Neural cell (in vitro differentiated cells): ENCODE measurements around the gene UCK1. TPM values are rescaled to one million over a fixed set of nuclear protein-coding genes. Genes with fewer than 3 reads are reported as not detected.

Experiments used
- H2AFZ ChIP-seq: fragments of 200-600, 300-800 bp; sonication (generic), shearing (Covaris generic); 2 replicates; pipeline ENCODE4 v1.6.0; 2014; ENCODE audit warnings: low read depth, mild to moderate bottlenecking, antibody characterized with exemption, low read length, moderate library complexity
- H3F3A ChIP-seq: fragments of 200-600 bp; shearing (Covaris generic); 2 replicates; pipeline ENCODE4 v1.6.1; 2016; ENCODE audit warnings: mild to moderate bottlenecking, moderate library complexity, mixed read lengths, antibody characterized with exemption, low read length; ENCODE audit not compliant: insufficient read depth, poor library complexity, severe bottlenecking
- H3K27ac ChIP-seq: fragments of 200-600, 300-800 bp; sonication (generic), shearing (Covaris generic); 2 replicates; pipeline ENCODE4 v1.5.1; 2014; ENCODE audit warnings: mild to moderate bottlenecking, low read length, moderate library complexity
- H3K27me3 ChIP-seq: fragments of 300-800, 200-600 bp; sonication (generic), shearing (Covaris generic); 2 replicates; pipeline ENCODE4 v1.6.0; 2014; ENCODE audit warnings: mild to moderate bottlenecking, low read depth, low read length, moderate library complexity; ENCODE audit not compliant: insufficient read depth
- H3K36me3 ChIP-seq: fragments of 300-800, 200-600 bp; sonication (generic), shearing (Covaris generic); 2 replicates; pipeline ENCODE4 v1.5.1; 2014; ENCODE audit warnings: mild to moderate bottlenecking, antibody characterized with exemption, low read length, moderate library complexity; ENCODE audit not compliant: insufficient read depth
- H3K4me2 ChIP-seq: fragments of 300-800, 200-600 bp; sonication (generic), shearing (Covaris generic); 2 replicates; pipeline ENCODE4 v1.6.0; 2014; ENCODE audit warnings: mild to moderate bottlenecking, low read length
- H3K4me3 ChIP-seq: fragments of 300-800, 200-600 bp; sonication (generic), shearing (Covaris generic); 2 replicates; pipeline ENCODE4 v1.5.1; 2014; ENCODE audit warnings: mild to moderate bottlenecking, low read length, moderate library complexity
- H3K79me2 ChIP-seq: fragments of 200-600 bp; shearing (Covaris generic); replicated peaks from 2 replicates; pipeline ENCODE4 v1.6.0; 2014; ENCODE audit warnings: mild to moderate bottlenecking, low read length, moderate library complexity; ENCODE audit not compliant: insufficient read depth
- H3K9ac ChIP-seq: fragments of 300-800, 200-600 bp; sonication (generic), shearing (Covaris generic); 2 replicates; pipeline ENCODE4 v1.6.1; 2016; ENCODE audit warnings: mild to moderate bottlenecking, low read length, mixed read lengths
- H3K9me2 ChIP-seq: fragments of 200-600 bp; shearing (Covaris generic); 2 replicates; pipeline ENCODE4 v1.6.1; 2016; ENCODE audit warnings: mild to moderate bottlenecking, low read length, mixed read lengths; ENCODE audit not compliant: insufficient read depth
- H3K9me3 ChIP-seq: fragments of 200-600, 300-800 bp; sonication (generic), shearing (Covaris generic); 2 replicates; pipeline ENCODE4 v1.6.1; 2016; ENCODE audit warnings: mild to moderate bottlenecking, mixed run types, low read length, moderate library complexity, mixed read lengths
- H4K20me1 ChIP-seq: fragments of 200-600 bp; shearing (Covaris generic); 2 replicates; pipeline ENCODE4 v1.6.1; 2016; ENCODE audit warnings: mild to moderate bottlenecking, mixed run types; ENCODE audit not compliant: insufficient read depth
- EP300 ChIP-seq: fragments of 450-650 bp; conservative IDR thresholded peaks from 2 replicates; pipeline ENCODE4 v1.6.1; 2014; ENCODE audit warnings: antibody characterized with exemption, mild to moderate bottlenecking, moderate library complexity; ENCODE audit not compliant: poor library complexity, severe bottlenecking
- EZH2 ChIP-seq: fragments of 200-600, 300-800 bp; shearing (Covaris generic), sonication (generic); IDR thresholded peaks from 2 replicates; pipeline ENCODE4 v1.6.1; 2014; ENCODE audit warnings: antibody characterized with exemption, low read length, borderline replicate concordance, mild to moderate bottlenecking; ENCODE audit not compliant: insufficient read depth, poor library complexity, severe bottlenecking
- MXI1 ChIP-seq: fragments of 450-650 bp; conservative IDR thresholded peaks from 2 replicates; pipeline ENCODE4 v1.6.1; 2014; ENCODE audit warnings: antibody characterized with exemption, mild to moderate bottlenecking; ENCODE audit not compliant: poor library complexity, severe bottlenecking
- POLR2AphosphoS5 ChIP-seq: IDR thresholded peaks from 2 replicates; pipeline ENCODE4 v1.6.1; 2012
- RAD21 ChIP-seq: fragments of 450-650 bp; conservative IDR thresholded peaks from 2 replicates; pipeline ENCODE4 v1.6.1; 2014; ENCODE audit warnings: antibody characterized with exemption, mild to moderate bottlenecking, moderate library complexity
- SMC3 ChIP-seq: fragments of 450-650 bp; conservative IDR thresholded peaks from 2 replicates; pipeline ENCODE4 v1.6.1; 2014; ENCODE audit warnings: antibody characterized with exemption, mild to moderate bottlenecking, moderate library complexity; ENCODE audit not compliant: poor library complexity
- TAF1 ChIP-seq: IDR thresholded peaks from 2 replicates; pipeline ENCODE4 v1.6.1; 2012; ENCODE audit warnings: low read depth
- polyA plus RNA-seq: library from polyadenylated mRNA; depleted of rRNA; stranded (reverse); fragments of >200 nt; gene quantifications from 2 replicates; pipeline ENCODE4 v1.2.3, GENCODE V29; 2014
- TF ChIP-seq, protein P1 (sequence below): IDR thresholded peaks from 2 replicates; pipeline ENCODE4 v1.6.1; 2012; ENCODE audit warnings: borderline replicate concordance
- TF ChIP-seq, protein P2 (sequence below): fragments of 450-650 bp; IDR thresholded peaks from 2 replicates; pipeline ENCODE4 v1.5.1; 2014; ENCODE audit warnings: antibody characterized with exemption, mild to moderate bottlenecking, moderate library complexity; ENCODE audit not compliant: poor library complexity, severe bottlenecking

The UCK1 gene
- polyA plus RNA-seq, 1 donor from 2014 or later, result 45.9 TPM

DNA sequence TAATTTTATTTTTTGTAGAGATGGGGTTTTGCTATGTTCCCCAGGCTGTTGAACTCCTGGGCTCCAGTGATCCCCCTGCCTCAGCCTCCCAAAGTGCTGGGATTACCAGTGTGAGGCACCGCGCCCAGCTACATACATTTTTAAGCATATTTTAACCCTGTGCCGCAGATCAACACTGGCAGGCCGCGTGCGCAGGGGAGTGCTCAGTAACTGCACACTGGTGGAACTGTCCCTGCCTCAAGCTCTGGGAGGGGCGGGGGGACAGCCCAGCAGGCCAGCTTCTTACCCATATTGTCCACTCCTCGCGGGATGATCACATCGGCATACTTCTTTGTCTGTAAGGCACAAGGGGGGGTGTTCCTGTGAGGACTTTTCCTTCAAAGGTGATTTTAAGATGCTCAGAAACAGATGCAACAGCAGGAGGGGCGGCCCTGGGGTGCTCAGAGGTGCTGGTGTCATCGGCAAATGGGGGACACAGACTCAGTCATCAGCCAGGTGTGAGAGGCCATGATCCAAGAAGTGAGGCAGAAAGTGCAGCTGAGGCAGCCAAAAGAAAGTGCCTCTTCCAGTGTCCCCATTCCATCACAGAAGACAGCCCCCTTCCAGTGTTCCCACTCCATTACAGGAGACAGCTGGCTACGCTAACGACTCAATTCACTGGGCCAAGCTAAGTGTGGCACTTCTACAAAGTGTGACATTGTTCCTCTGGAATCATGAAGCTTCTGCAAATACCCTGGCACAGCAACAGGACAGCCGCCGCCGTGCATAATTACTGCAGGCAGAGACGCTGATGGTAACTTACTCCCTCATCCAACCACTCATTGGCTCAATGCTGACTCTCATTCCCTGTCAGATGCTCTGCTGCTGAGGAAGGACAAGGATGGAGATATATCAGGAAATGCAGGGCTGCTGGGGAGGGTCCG lies 5.2 kb downstream of the UCK1 start:
- H3K4me2 ChIP-seq, result no peak overlapping the region
- peaks cover 3% of the 10 kb centered on the region for H3K79me2 ChIP-seq
- no peaks in the 10 kb centered on the region for H3K9me3 ChIP-seq
- H3K36me3 ChIP-seq, result peaks cover 9% of the 10 kb centered on the region
- no peak overlapping the region for H2AFZ ChIP-seq
- H3K27ac ChIP-seq, result no peak overlapping the region
- no peaks in the 10 kb centered on the region for H4K20me1 ChIP-seq
- H3K4me3 ChIP-seq, result no peak overlapping the region
- no peak for TF ChIP-seq SMC3
- TF ChIP-seq TAF1, result no peak
- TF ChIP-seq MXI1, result no peak
- TF ChIP-seq, protein P1, sequence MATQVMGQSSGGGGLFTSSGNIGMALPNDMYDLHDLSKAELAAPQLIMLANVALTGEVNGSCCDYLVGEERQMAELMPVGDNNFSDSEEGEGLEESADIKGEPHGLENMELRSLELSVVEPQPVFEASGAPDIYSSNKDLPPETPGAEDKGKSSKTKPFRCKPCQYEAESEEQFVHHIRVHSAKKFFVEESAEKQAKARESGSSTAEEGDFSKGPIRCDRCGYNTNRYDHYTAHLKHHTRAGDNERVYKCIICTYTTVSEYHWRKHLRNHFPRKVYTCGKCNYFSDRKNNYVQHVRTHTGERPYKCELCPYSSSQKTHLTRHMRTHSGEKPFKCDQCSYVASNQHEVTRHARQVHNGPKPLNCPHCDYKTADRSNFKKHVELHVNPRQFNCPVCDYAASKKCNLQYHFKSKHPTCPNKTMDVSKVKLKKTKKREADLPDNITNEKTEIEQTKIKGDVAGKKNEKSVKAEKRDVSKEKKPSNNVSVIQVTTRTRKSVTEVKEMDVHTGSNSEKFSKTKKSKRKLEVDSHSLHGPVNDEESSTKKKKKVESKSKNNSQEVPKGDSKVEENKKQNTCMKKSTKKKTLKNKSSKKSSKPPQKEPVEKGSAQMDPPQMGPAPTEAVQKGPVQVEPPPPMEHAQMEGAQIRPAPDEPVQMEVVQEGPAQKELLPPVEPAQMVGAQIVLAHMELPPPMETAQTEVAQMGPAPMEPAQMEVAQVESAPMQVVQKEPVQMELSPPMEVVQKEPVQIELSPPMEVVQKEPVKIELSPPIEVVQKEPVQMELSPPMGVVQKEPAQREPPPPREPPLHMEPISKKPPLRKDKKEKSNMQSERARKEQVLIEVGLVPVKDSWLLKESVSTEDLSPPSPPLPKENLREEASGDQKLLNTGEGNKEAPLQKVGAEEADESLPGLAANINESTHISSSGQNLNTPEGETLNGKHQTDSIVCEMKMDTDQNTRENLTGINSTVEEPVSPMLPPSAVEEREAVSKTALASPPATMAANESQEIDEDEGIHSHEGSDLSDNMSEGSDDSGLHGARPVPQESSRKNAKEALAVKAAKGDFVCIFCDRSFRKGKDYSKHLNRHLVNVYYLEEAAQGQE, result no peak
- TF ChIP-seq, protein P2, sequence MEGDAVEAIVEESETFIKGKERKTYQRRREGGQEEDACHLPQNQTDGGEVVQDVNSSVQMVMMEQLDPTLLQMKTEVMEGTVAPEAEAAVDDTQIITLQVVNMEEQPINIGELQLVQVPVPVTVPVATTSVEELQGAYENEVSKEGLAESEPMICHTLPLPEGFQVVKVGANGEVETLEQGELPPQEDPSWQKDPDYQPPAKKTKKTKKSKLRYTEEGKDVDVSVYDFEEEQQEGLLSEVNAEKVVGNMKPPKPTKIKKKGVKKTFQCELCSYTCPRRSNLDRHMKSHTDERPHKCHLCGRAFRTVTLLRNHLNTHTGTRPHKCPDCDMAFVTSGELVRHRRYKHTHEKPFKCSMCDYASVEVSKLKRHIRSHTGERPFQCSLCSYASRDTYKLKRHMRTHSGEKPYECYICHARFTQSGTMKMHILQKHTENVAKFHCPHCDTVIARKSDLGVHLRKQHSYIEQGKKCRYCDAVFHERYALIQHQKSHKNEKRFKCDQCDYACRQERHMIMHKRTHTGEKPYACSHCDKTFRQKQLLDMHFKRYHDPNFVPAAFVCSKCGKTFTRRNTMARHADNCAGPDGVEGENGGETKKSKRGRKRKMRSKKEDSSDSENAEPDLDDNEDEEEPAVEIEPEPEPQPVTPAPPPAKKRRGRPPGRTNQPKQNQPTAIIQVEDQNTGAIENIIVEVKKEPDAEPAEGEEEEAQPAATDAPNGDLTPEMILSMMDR, result no peak
- no peak for TF ChIP-seq EZH2
- no peak for TF ChIP-seq POLR2AphosphoS5
- TF ChIP-seq RAD21, result no peak
- TF ChIP-seq EP300, result no peak
- H3K9me2 ChIP-seq, result no peaks in the 10 kb centered on the region
- H3K9ac ChIP-seq, result no peak overlapping the region
- H3K27me3 ChIP-seq, result no peaks in the 10 kb centered on the region
- H3F3A ChIP-seq, result no peaks in the 10 kb centered on the region

DNA sequence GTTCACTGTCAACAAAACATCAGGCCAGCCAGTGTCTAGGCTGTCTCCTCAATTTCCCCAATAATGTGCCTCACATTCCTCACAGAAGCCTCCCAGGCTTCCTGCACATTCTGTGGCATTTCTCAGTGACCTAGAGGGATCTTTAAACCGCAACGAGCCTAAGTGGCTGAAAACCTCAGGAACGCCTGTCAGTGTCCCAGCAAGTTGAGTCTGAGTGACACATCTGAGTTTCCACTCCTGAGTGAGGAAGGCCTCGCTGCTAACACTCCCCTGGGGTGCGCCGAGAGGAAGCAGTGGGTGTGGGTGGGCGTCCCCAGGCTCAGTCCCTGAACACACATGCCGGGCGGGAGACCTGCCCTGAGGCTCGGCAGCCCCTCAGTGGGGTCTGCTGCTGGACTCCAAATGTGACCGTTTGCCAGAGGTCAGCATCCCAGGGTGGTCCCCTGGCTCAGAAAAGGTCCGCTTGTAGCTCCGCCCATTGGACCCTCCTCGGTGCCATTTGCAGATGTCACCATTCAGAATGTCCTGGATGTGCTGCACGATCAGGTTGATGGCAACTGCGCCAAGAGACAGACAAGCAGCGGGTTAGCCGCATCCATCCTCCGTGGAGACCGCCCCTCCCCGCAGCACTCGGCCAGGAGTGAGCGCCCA lies 6.3 kb downstream of the UCK1 start:
- H3K4me2 ChIP-seq, result no peak overlapping the region
- TF ChIP-seq RAD21, result no peak
- TF ChIP-seq POLR2AphosphoS5, result no peak
- TF ChIP-seq, protein P2, result no peak
- TF ChIP-seq MXI1, result no peak
- TF ChIP-seq SMC3, result no peak
- no peak for TF ChIP-seq TAF1
- no peak for TF ChIP-seq EZH2
- TF ChIP-seq, protein P1, result no peak
- no peak for TF ChIP-seq EP300
- H3K36me3 ChIP-seq, result peaks cover 9% of the 10 kb centered on the region
- H2AFZ ChIP-seq, result no peak overlapping the region
- H3K27me3 ChIP-seq, result no peaks in the 10 kb centered on the region
- no peak overlapping the region for H3K9ac ChIP-seq
- no peaks in the 10 kb centered on the region for H3F3A ChIP-seq
- no peak overlapping the region for H3K27ac ChIP-seq
- H3K79me2 ChIP-seq, result no peaks in the 10 kb centered on the region
- H3K9me3 ChIP-seq, result no peaks in the 10 kb centered on the region
- no peaks in the 10 kb centered on the region for H4K20me1 ChIP-seq
- H3K9me2 ChIP-seq, result no peaks in the 10 kb centered on the region
- H3K4me3 ChIP-seq, result no peak overlapping the region
